OCI-LY3 (cell line): ENCODE data around the gene CYTH1.

Experiments used
- H2AFZ ChIP-seq: fragments of 200-600, 300-600 bp; shearing (Covaris generic); 2 replicates; pipeline ENCODE4 v1.6.0; 2014; ENCODE audit warnings: antibody characterized with exemption, low read depth, low read length
- H3K27ac ChIP-seq: fragments of 200-600, 300-600 bp; sonication (generic); 2 replicates; pipeline ENCODE4 v1.5.1; 2014; ENCODE audit warnings: mild to moderate bottlenecking, low read length, moderate library complexity, mixed read lengths
- H3K27me3 ChIP-seq: fragments of 200-600, 300-600 bp; sonication (generic); 2 replicates; pipeline ENCODE4 v1.6.1; 2014; ENCODE audit warnings: low read depth, low read length, mixed read lengths
- H3K36me3 ChIP-seq: fragments of 200-600, 300-600 bp; sonication (generic); replicated peaks from 2 replicates; pipeline ENCODE3; 2014; ENCODE audit warnings: low read depth, low read length, mixed read lengths
- H3K4me1 ChIP-seq: fragments of 300-600, 200-600 bp; sonication (generic); 2 replicates; pipeline ENCODE4 v1.6.1; 2014; ENCODE audit warnings: low read length, mixed read lengths
- H3K4me2 ChIP-seq: fragments of 200-600, 300-600 bp; sonication (generic); 2 replicates; pipeline ENCODE4 v1.6.1; 2014; ENCODE audit warnings: low read length, mixed read lengths
- H3K4me3 ChIP-seq: fragments of 300-600, 200-600 bp; sonication (generic); 2 replicates; pipeline ENCODE4 v1.5.1; 2014; ENCODE audit warnings: antibody characterized with exemption, mild to moderate bottlenecking, low read length, moderate library complexity
- H3K79me2 ChIP-seq: fragments of 300-600, 200-600 bp; shearing (Covaris generic); 2 replicates; pipeline ENCODE4 v1.6.1; 2014; ENCODE audit warnings: mild to moderate bottlenecking, low read length, mixed read lengths
- H3K9ac ChIP-seq: fragments of 300-600, 200-600 bp; shearing (Covaris generic); 2 replicates; pipeline ENCODE4 v1.6.0; 2014; ENCODE audit warnings: mild to moderate bottlenecking, low read length, moderate library complexity
- H3K9me3 ChIP-seq: fragments of 200-600, 300-600 bp; shearing (Covaris generic); 2 replicates; pipeline ENCODE4 v1.6.1; 2014; ENCODE audit warnings: low read length, mixed read lengths; ENCODE audit not compliant: insufficient read depth
- H4K20me1 ChIP-seq: fragments of 200-600, 300-600 bp; sonication (generic); 2 replicates; pipeline ENCODE4 v1.6.1; 2016; ENCODE audit warnings: low read length, mixed read lengths; ENCODE audit not compliant: insufficient read depth
- CTCF ChIP-seq: fragments of 200-600, 300-600 bp; sonication (generic); IDR thresholded peaks from 2 replicates; pipeline ENCODE4 v1.5.1; 2014; ENCODE audit warnings: antibody characterized with exemption, low read length, low read depth
- EZH2phosphoT487 ChIP-seq: fragments of 200-600 bp; shearing (Covaris generic); IDR thresholded peaks from 2 replicates; pipeline ENCODE4 v1.6.1; 2018; ENCODE audit warnings: antibody characterized with exemption, mixed run types, low read depth

The CYTH1 gene

DNA sequence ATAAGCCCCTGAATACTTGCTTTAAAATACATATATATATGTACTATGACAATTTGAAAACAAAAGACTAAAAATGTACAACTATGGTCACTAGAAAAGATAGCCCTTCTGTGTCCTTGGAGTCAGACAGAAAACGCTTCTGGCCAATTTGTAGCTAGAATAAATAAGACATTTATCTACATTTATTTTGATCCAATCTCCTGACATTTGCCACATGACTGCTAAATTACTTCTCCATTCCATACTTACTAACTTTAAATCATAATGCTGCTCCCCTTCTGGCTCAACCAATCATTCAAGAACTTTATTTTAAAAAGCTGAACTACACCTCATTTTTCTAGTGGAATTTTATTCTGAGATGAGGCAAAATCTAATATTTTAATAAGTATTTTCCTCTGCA is 65.8 kb downstream of the CYTH1 start:
- H3K4me2 ChIP-seq: peak overlapping the region; percentile 91
- H4K20me1 ChIP-seq: peaks cover 62% of the 10 kb centered on the region
- H3K79me2 ChIP-seq: peaks cover 98% of the 10 kb centered on the region
- peak overlapping the region; percentile 64 for H3K9ac ChIP-seq
- peak overlapping the region; percentile 60; the same call in 1 of the 2 replicates for H3K27ac ChIP-seq
- no peak overlapping the region for H2AFZ ChIP-seq
- H3K4me1 ChIP-seq: peaks cover 63% of the 10 kb centered on the region
- TF ChIP-seq EZH2phosphoT487: no peak
- no peak for TF ChIP-seq CTCF
- peak overlapping the region; percentile 73 for H3K4me3 ChIP-seq
- no peaks in the 10 kb centered on the region for H3K36me3 ChIP-seq
- no peaks in the 10 kb centered on the region for H3K27me3 ChIP-seq
- no peaks in the 10 kb centered on the region for H3K9me3 ChIP-seq

DNA sequence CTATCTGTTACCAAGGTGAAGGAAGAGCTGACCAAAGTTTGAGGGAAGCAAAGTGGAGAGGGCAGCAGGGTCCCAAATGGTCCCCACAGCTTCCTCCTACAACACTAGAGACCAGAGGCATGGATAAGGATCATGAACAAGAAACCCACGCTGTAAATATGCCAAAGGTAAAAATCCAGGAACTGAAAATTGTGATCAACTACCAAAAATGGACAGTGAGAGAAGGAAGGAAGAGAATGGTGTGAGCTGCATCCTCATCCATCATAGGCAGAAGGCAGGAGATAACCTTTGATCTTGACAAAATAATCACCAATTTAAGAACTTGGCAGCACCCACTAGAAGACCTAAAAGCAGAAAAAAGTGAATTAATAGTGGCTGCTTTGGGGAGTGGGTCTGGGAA is 66.2 kb downstream of the CYTH1 start:
- H3K27ac ChIP-seq: peak overlapping the region; percentile 60

DNA sequence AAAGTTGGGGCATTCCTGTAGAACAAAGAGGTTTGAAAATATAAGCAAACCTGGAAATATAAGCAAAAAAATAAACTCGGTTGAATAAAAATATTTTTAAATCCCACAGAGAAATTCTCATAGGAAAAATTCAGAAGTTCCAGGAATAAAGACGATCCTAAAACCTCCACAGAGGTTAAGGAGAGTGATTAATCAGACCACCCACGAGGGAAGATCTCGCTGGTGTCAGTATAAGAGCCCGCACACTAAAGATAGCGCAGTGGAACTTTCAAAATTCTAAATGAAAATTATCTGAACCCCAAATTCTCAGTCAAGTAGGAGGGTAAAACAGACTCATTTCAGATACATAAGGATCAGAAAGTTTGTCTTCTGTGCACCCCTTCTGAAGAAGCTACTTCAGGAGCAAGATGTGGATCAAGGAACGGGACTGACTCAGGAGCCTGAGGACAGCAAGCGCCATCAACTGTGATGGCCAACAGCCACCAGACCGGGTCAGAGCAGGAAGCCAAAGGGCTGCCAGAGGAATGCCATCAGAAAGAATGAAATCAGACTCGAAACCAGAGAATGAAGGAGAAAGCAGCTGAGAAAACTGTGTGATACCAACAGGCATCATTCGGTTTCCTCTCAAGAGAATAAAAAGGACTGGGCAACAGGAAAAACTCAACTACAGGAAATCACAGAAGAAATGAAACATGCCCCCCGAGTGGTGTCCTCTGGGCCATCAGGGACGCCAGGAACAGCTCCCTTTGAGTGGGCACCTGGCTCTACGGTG is 66.9 kb downstream of the CYTH1 start:
- Histone ChIP-seq H3K27me3 (no peaks in the 10 kb centered on the region), H3K36me3 (no peaks in the 10 kb centered on the region), H3K4me3 (peak overlapping the region; percentile 73), H2AFZ (no peak overlapping the region), H3K4me2 (peak overlapping the region; percentile 91), H3K9ac (peak overlapping the region; percentile 64; the same call in 1 of the 2 replicates), H3K79me2 (peaks cover 95% of the 10 kb centered on the region), H3K27ac (peak overlapping the region; percentile 60), H3K9me3 (no peaks in the 10 kb centered on the region), H3K4me1 (peaks cover 65% of the 10 kb centered on the region), H4K20me1 (peaks cover 59% of the 10 kb centered on the region)
- TF ChIP-seq EZH2phosphoT487: no peak
- no peak for TF ChIP-seq CTCF

More for the DNA sequence above, 66.2 kb downstream of the CYTH1 start:
- TF ChIP-seq CTCF (no peak), EZH2phosphoT487 (no peak)
- peak overlapping the region; percentile 64; the same call in 1 of the 2 replicates for H3K9ac ChIP-seq
- peaks cover 58% of the 10 kb centered on the region for H4K20me1 ChIP-seq
- H3K9me3 ChIP-seq: no peaks in the 10 kb centered on the region
- H3K27me3 ChIP-seq: no peaks in the 10 kb centered on the region
- peak overlapping the region; percentile 91 for H3K4me2 ChIP-seq
- H3K4me1 ChIP-seq: peaks cover 60% of the 10 kb centered on the region
- peak overlapping the region; percentile 73 for H3K4me3 ChIP-seq
- H2AFZ ChIP-seq: no peak overlapping the region
- peaks cover 95% of the 10 kb centered on the region for H3K79me2 ChIP-seq
- H3K36me3 ChIP-seq: no peaks in the 10 kb centered on the region

DNA sequence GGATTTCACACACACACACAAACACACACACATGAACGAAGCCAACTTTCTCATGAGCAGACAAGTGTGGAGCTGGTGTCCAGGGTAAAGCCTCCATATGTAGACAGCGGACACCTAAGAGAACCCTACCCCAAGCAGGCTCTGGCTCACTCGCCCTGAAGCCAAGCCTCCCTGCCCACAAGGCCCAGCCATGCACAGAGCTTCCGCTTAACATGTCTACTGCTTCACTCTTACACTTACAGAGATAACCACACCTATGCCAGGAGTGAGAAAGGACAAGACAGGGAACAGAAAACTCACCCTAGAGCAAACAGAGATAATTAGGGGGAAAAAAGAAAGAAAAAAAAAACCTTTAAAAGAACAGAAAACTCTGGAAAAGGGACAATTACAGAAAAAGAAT is 67.5 kb downstream of the CYTH1 start:
- H3K27me3 ChIP-seq: no peaks in the 10 kb centered on the region
- H3K4me3 ChIP-seq: no peak overlapping the region
- H3K79me2 ChIP-seq: peaks cover 95% of the 10 kb centered on the region
- H3K4me1 ChIP-seq: peaks cover 65% of the 10 kb centered on the region
- no peak for TF ChIP-seq CTCF
- TF ChIP-seq EZH2phosphoT487: no peak
- no peak overlapping the region for H3K9ac ChIP-seq
- H3K36me3 ChIP-seq: no peaks in the 10 kb centered on the region
- H4K20me1 ChIP-seq: peaks cover 59% of the 10 kb centered on the region
- H3K27ac ChIP-seq: no peak overlapping the region
- no peaks in the 10 kb centered on the region for H3K9me3 ChIP-seq
- H2AFZ ChIP-seq: no peak overlapping the region
- no peak overlapping the region; the same call in 1 of the 2 replicates for H3K4me2 ChIP-seq
